Stimulated activated CD8-positive, alpha-beta memory T cell treated with anti-CD3 and anti-CD28 coated beads, Interleukin-15, amount 100 ng/mL, for 4 hours (primary cell): Measurements from ENCODE around the gene ZSWIM9.

Source experiments
- DNase-seq, 2 donors: peaks; one replicate each; pipeline ENCODE4 v3.0.0-alpha.2; 2020; ENCODE audit warnings: low read depth in 2 of 2

The ZSWIM9 gene

DNA sequence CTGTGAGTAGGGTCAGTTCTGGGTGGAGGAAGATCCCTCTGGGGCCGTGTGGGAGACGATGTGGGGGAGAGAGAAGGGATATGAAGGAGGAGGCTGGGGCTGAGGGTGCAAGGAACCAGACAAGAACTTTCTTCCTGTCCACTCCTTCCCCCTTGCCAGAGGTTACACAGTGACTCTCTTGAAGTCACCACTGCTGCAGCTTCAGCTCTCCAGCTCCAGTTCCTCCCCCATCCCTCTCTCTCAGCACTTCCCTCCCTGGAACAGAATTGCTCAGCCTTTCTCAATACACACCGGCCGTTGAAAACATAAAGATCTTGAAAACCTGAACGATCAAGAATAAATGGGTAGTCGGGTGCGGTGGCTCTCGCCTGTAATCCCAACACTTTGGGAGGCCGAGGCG lies 5.1 kb downstream of the ZSWIM9 start:
- DNase-seq, result no peak

DNA sequence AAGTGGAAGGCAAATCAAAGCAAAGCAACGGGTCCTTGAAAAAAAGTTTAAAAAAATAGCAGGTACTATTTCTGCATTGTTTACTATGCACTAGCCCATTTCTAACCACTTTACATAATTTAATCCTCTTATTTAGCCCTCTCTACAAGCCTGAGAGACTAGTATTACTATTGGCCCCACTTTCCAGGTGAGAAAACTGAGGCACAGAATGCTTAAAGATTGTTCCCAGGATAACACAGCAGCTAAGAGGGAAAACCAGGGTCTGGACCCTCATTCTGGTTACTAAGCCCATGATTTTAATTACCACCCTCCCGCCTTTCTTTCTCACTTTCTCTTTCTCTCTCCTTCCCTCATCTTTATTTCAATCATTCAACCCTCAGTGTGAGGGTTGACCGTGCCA lies 5.7 kb downstream of the ZSWIM9 start:
- DNase-seq, result no peak

DNA sequence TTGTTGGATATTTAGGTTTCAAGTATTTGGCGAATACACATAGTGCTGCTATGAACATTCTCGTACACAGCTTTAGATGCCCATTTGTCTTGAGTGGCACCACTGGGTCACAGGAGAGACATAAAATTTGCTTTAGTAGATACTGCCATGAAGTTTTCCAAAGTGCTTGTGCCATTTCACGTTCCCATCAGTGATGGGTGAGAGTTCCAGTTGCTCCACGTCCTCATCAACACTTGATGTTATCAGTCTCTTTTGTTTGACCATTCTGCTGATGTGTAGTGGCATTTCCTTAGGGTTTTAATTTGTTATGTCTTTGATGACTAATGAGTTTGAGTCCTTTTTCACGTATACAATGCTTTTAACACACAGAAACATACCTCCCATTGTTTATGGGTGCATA lies 11.0 kb downstream of the ZSWIM9 start:
- DNase-seq, result no peak

DNA sequence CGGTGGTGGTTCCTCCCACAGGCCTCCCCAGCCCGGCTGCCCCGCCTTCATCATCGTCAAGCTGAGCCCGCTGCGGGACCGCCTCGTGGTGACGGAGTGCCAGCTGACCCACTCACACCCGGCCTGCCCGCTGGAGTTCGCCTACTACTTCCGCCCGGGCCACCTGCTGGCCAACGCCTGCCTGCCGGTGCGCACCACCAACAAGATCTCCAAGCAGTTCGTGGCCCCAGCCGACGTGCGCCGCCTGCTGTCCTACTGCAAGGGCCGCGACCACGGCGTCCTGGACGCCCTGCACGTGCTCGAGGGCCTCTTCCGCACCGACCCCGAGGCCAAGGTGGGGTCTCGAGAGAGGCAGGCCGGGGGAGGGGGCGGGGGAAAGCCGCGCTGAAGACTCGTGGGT lies 12.0 kb downstream of the ZSWIM9 start:
- DNase-seq, result no peak

DNA sequence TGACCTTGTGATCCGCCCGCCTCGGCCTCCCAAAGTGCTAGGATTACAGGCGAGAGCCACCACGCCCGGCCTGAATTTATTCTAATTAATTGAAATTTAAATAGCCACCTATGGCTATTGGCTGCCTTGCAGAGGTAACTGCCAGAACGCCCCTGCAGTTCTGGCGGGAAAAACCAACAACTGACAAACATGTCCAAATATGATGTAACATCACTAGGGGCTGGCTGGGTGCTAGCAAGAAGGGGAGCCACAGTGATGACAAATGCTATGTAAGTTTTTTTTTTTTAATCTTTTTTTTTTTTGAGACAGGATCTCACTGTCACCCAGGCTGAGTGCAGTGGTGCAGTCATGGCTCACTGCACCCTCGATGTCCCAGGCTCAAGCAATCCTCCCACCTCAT lies 12.9 kb downstream of the ZSWIM9 start:
- no peak for DNase-seq

- DNase-seq, result no peak
Observed at GRCh38 chr19:48186015-48186414, 15.5 kb downstream of the ZSWIM9 start.

- DNase-seq, result no peak
Observed at GRCh38 chr19:48186541-48186991, 16.1 kb downstream of the ZSWIM9 start.

GRCh38 chr19:48190288-48190884 lies 19.9 kb downstream of the ZSWIM9 start:
- DNase-seq, result peak; percentile 13 to 35

DNA sequence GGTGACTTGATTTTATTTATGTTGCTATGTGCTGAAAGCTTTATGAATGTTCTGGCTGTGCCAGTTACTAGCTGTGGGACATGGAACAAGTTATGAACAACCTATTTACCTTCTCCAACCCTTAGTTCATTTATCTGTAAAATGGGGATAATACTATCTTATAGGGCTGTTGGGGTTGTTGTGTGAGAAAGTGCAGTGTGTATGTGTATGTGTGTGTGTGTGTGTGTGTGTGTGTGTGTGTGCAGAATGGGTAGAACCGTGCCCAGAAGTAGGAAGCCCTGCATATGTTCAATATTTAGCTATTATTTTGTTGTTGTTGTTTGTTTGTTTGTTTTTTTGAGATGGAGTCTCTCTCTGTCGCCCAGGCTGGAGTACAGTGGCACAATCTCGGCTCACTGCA lies 20.4 kb downstream of the ZSWIM9 start:
- no peak for DNase-seq

DNA sequence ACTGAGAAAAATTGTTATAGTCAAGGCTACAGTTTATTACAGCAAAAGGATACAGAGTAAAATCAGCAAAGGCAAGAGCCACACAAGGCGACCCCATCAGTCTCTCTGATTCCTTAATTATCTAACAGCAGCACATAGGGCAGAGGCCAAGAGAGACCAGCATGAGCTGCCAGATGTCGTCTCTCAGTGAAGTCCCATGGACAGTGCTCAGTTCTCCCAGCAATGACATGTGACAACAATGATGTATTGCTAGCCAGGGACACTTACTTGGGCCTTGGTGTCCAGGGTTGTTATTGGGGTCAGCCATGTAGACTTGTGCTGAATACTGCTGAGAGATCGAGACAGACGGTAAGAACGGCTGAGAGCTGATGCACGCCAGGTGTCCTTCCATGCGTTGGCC lies 22.3 kb downstream of the ZSWIM9 start:
- DNase-seq, result no peak

DNA sequence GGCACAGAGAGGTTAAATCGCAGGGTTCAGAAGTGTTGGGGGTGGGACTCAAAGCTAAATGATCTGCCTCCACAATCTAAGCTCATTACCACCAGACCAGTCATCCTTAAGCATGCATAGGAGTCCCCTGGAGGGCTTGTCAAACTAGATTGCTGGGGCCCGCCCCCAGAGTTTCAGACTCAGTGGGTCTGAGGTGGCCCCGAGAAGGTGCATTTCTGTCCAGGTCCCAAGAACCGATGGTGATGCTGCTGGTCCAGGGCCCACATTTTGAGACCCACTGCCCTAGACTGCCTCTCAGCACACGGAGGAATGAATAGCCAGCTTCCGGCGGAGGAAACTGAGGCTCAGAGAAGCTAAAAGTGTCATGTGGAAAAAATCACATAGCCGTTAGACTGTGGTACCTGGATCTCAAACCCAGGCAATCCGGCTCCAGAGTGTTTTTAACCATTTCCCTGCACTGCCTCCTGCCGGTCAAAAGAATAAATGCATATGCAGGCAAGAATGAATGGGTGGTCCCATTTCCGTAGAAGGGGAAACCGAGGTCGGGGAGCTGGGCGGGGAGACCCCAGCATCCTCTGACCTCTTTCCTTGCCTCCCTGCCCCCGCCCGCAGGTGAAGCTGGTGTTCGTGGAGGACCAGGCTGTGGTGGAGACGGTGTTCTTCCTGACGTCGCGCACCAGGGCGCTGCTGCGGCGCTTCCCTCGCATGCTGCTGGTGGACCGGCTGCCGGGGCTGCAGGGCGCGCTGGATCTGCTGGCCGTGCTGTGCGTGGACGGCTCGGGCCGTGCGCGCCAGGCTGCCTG lies 23.8 kb downstream of the ZSWIM9 start:
- no peak for DNase-seq

DNA sequence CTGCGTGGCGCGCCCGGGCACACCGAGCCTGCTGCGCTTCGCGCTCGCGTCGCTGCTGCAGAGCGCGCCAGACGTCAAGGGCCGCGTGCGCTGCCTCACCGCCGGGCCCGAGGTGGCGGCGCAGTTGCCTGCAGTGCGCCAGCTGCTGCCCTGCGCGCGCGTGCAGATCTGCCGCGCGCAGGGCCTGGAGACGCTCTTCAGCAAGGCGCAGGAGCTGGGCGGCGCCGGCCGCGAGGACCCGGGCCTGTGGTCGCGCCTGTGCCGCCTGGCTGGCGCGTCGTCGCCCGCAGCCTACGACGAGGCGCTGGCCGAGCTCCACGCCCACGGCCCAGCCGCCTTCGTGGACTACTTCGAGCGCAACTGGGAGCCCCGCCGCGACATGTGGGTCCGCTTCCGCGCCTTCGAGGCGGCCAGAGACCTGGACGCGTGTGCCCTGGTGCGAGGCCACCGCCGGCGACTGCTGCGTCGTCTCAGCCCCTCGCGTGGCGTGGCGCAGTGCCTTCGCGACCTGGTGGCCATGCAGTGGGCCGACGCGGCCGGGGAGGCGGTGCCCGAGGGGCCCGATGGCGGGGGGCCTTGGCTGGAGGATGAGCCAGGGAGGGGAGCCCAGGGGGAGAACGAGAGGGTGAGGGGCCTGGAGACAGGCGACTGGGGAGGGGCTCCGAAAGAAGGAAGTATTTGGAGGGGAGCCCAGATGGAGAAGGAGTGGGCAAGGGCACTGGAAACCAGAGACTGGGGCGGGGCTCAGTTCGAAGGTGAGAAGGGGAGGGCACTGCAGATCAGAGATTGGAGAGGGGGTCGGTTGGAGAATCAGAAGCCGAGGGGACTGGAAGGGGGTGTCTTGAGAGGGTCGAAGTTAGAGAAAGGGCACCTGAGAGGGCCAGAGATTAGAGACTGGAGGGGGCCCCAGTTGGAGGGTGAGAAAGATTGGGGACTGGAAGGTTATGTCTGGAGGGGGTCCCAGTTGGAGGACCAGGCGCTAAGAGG lies 24.7 kb downstream of the ZSWIM9 start:
- DNase-seq, result no peak

DNA sequence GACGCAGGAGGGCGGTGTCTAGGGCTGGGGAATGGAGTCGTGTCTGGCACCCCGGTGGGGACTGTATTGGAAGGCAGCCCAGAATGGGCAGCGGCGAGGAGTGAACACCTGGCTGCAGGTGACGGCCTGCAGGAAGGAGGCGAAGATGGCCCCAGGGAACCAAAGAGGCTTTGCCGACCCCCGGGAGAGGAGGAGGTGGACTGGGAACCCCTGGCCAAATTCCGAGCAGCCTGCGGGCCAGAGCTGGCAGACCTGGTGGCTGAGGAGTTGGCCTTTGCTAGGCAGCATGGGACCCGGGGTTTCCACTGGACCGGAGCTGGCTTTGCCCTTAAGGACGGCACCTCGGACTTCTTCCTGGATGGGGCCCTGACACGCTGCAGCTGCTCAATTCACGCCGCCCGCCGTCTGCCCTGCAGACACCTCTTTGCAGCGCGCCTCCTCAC lies 25.9 kb downstream of the ZSWIM9 start:
- no peak for DNase-seq

GRCh38 chr19:48196933-48197665 lies 26.6 kb downstream of the ZSWIM9 start:
- DNase-seq, result no peak

- no peak for DNase-seq
Observed at GRCh38 chr19:48203222-48203793, 32.8 kb downstream of the ZSWIM9 start.

DNA sequence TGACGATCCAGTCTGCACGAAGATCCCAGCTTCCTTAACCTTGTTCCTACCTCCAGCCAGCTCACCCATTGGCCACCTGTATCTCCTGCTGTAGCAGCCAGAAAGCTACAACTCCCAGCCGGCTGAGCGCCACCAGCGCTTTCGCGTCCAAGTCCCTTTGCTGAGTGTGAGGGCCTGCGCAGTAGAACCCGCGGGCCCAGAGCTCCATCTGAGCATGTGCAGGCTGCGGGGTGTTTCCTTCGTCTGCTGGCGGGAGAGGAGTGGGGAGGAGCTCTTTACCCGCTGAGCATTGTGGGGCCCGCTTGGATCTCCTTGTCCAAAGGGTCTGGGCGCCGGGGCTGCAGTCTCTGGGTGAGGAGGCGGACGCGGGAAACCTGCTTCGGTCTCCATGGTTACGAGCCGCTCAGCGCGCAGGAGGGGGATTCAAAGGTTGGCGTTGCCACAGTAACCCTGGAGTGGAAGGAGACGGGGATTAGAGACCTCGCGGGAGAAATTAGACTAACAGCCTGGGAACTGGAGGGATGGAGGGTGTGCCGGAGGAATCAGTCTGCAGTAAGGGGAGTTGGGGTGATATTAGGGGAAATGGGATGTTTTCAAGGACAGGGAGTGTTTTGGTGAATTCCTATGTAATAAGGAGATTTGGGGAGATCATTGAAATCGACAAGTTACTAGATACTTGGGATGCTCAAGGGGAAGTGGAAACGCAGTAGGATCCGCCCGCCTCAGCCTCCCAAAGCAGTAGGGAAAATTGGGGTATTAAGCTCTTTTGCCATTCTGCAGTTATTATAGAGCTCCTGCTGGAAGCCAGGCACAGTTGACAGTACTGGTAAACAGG lies 33.5 kb downstream of the ZSWIM9 start:
- DNase-seq, result peak; percentile 77 to 82

DNA sequence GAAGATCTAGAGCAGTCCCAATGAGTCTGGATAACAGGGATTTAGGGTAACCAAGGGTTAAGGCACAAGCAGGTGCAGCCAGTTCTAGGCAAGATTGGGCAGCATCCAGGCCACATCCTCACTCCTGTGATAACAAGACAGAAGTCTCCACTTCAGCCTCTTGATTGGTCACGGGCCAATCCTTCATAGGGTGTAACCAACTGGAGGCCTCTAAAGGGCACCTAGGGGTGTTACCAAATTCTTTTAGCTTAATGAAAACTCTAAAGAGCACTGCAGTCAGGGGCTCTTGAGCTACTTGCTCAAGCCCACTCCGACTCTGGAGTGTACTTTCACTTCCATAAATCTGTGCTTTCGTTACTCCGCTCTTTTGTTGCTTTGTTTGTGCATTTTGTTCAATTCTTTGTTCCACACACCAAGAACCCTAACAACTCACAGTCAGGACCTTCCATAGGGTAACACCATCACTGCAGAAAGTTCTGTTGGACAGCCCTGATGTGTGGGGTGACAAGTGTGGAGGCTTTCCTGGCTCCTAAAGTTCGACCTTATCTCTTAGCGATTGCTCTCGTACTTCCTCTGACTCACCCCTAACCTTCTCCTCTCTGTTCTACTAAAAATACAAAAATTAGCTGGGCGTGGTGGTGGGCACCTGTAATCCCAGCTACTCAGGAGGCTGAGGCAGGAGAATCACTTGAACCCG lies 36.1 kb downstream of the ZSWIM9 start:
- no peak for DNase-seq

- DNase-seq, result no peak
Observed at GRCh38 chr19:48210005-48210404, 39.5 kb downstream of the ZSWIM9 start.

GRCh38 chr19:48213959-48214358 lies 43.5 kb downstream of the ZSWIM9 start:
- no peak for DNase-seq

DNA sequence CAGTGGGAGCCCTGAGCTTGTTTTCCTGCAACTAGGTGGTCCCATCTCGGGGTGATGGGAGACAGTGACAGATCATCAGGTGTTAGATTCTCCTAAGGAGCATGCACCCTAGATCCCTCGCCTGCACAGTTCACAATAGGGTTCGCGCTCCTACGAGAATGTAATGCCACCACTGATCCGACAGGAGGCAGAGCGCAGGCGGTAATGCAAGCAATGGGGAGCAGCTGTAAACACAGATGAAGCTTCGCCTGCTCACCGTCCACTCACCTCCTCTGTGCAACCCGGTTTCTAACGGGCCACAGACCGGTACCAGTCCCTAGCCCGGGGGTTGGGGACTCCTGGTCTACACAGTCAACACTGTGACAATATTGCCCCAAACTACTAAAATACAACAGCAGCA lies 46.5 kb downstream of the ZSWIM9 start:
- DNase-seq, result no peak
